Stimulated activated CD8-positive, alpha-beta memory T cell treated with anti-CD3 and anti-CD28 coated beads, Interleukin-12 subunit alpha, Interleukin-12 subunit beta, amount 100 ng/mL, for 1 hour (primary cell): Measurements from ENCODE around the gene RIN3.
A peak's percentile ranks its signal among the peaks of the same experiment; 100 is the strongest.
"Not testable (repeated sequence)": the region's sequence is repeated elsewhere in the genome, so short reads cannot be mapped to it uniquely, and the experiment has no call there.

ENCODE experiments used
- DNase-seq: peaks from one replicate; pipeline ENCODE4 v3.0.0-alpha.2; 2020; ENCODE audit warnings: low read depth

Gene RIN3

GRCh38 chr14:92528486-92529100 is 15.0 kb downstream of the RIN3 start:
- DNase-seq, result no peak

DNA sequence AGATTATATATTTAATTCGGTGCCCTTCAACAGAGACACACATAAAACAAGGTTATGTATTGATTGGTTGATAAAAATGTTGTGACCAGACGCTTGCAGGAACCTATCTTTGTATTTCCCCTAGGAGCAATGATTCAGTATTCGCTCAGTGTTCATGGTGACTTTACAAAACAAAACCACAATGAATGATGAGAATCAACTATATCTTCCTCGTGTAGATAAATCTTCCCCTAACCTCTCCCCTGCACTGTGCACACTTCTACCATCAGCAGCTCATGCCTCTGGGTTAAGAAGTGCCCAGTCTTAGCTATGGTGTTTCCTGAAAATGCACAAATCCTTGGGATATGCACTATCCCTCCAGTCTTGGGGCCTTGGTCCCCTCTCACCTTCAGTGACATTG is 16.3 kb downstream of the RIN3 start:
- no peak for DNase-seq

- DNase-seq, result peak; percentile 79
Measured at GRCh38 chr14:92531106-92531873, 17.7 kb downstream of the RIN3 start.

- no peak for DNase-seq
Measured at GRCh38 chr14:92532490-92533163, 19.0 kb downstream of the RIN3 start.

GRCh38 chr14:92534932-92535643 is 21.5 kb downstream of the RIN3 start:
- DNase-seq, result no peak

DNA sequence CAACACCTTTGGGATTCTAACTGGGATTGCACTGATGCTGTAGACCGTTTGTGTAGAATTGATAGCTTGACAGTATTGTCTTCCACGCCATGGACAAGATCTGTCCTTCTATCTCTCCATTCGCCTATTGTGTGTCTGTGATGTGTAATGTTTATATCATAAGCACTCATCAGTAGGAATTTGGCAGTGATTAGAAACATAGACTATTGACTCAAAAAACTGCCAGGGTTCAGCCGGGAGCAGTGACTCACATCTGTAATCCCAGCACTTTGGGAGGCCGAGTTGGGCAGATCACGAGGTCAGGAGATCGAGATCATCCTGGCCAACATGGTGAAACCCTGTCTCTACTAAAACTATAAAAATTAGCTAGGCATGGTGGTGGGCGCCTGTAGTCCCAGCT is 22.6 kb downstream of the RIN3 start:
- DNase-seq, result not testable (repeated sequence)

GRCh38 chr14:92538412-92538985 is 24.9 kb downstream of the RIN3 start:
- DNase-seq, result no peak

GRCh38 chr14:92539419-92539818 is 25.8 kb downstream of the RIN3 start:
- no peak for DNase-seq

DNA sequence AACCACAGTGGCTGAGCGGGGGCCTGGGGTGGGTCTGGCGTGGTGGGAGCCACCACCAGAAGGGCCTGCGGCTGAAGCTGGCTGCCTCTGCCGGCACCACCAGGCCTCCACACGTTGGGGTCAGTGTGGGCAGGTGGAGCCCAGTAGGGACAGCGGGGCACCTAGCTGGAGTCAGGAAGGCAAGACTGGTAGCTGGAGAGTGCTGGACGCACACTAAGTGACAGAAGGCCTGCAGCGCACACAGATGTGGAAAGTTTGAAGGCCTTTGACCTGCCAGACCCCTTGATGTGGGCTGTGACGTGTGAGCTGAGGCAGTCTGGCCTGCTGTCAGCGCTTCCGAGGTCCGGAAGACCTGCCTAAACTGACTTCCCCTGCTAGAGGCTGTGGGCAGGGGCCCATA is 26.3 kb downstream of the RIN3 start:
- DNase-seq, result no peak

DNA sequence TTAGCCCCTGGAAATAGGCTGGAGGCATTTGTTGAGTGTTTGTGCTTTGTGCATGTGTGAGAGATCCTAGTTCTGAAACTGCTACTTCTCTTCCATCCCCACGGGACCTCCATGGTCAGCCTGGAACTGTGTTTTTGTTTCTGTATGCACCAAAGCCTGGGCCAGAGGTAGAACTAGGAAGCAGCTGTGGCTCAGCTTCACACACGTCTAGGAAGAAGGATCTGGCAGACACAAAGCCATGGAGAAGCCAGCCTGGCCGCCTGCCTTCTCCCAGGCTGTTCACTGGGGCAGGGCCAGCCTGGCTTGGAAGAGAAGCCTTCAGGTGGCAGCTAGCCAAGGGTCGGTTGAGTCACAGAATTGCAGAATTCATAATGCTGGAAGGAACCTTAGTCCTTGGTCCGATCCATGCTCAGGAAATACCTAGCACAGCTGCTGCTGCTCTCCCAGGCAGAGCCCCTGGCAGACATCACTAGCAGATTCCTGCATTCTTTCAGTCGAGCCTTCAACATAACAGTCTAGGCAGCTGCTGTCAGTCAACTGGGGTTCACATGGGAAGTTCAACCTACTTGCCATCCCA is 27.0 kb downstream of the RIN3 start:
- no peak for DNase-seq

GRCh38 chr14:92542766-92543554 is 29.4 kb downstream of the RIN3 start:
- no peak for DNase-seq

GRCh38 chr14:92544051-92544720 is 30.6 kb downstream of the RIN3 start:
- DNase-seq, result no peak

DNA sequence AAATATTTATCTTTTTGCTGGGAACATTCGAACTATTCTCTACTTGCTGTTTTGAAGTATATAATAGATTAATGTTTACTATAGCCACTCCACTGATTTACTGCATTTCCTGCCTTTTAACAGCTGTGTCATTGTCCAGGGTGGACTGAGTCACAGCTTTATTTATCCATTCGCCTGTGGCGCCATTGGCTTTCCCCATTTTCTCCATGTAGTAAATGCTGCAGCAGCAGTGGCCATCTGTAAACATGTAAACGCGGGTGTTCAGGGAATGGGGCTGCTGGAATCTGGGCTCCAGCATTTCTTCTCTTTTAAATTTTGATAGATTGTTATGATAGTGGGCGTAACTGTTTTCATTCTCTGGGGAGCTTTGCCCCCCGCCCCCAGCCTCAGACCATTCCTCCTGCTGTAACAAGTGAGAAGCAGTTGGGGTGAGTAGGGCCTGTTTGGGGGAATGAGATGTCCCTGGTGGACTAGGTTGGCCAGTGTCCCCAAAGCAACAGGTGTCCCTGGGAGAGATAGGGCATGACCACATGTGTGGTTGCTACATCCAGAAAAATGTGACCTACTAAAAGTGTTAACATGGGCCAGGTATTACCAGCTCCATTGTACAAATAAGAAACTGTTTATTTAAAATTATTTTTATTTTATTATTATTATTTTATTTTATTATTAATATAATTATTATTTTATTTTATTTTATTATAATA is 32.9 kb downstream of the RIN3 start:
- DNase-seq, result no peak

GRCh38 chr14:92549105-92549858 is 35.7 kb downstream of the RIN3 start:
- no peak for DNase-seq

GRCh38 chr14:92549859-92550230 is 36.3 kb downstream of the RIN3 start:
- DNase-seq, result no peak

GRCh38 chr14:92551044-92551841 is 37.7 kb downstream of the RIN3 start:
- DNase-seq, result no peak

- no peak for DNase-seq
Measured at GRCh38 chr14:92552066-92552465, 38.5 kb downstream of the RIN3 start.

- DNase-seq, result no peak
Measured at GRCh38 chr14:92553438-92553837, 39.9 kb downstream of the RIN3 start.
